Central memory CD8-positive, alpha-beta T cell (primary cell): ENCODE results near the gene KCTD12.

Experiments used
- ATAC-seq: fragments of 150-1000 bp; cut with Tn5 transposase; replicated peaks from 2 replicates; pipeline ENCODE4 v1.10.0; 2022; ENCODE audit warnings: mild to moderate bottlenecking, moderate FRiP score, moderate number of reproducible peaks; ENCODE audit not compliant: poor library complexity, severe bottlenecking; ENCODE audit errors: extremely low read depth
- DNase-seq, 2 donors: peaks; one replicate each; pipeline ENCODE4 v3.0.0; 2021; ENCODE audit warnings: low spot score in 2 of 2
- H3K27ac Mint-ChIP-seq: one replicate; pipeline ENCODE4 v1.8.0; 2022; ENCODE audit warnings: low read depth, mild to moderate bottlenecking, moderate library complexity, mixed read lengths
- H3K27me3 Mint-ChIP-seq: one replicate; pipeline ENCODE4 v1.8.0; 2022; ENCODE audit warnings: mixed read lengths
- H3K36me3 Mint-ChIP-seq: one replicate; pipeline ENCODE4 v1.8.0; 2022; ENCODE audit warnings: mild to moderate bottlenecking, moderate library complexity, mixed read lengths; ENCODE audit not compliant: insufficient read depth
- H3K4me1 Mint-ChIP-seq: one replicate; pipeline ENCODE4 v1.8.0; 2022; ENCODE audit warnings: mixed read lengths
- H3K4me3 Mint-ChIP-seq: one replicate; pipeline ENCODE4 v1.8.0; 2022; ENCODE audit warnings: mild to moderate bottlenecking, moderate library complexity, mixed read lengths
- H3K9me3 Mint-ChIP-seq: one replicate; pipeline ENCODE4 v1.8.0; 2022; ENCODE audit warnings: mixed read lengths

KCTD12 gene

GRCh38 chr13:76865109-76865508 is 21.1 kb downstream of the KCTD12 start:
- no peak for ATAC-seq

GRCh38 chr13:76864259-76864658 is 21.9 kb downstream of the KCTD12 start:
- H3K27ac Mint-ChIP-seq: no peak overlapping the region
- ATAC-seq (no peak), DNase-seq (no peak)
- H3K27me3 Mint-ChIP-seq: peaks cover 61% of the 10 kb centered on the region
- H3K9me3 Mint-ChIP-seq: no peaks in the 10 kb centered on the region
- H3K36me3 Mint-ChIP-seq: no peaks in the 10 kb centered on the region
- no peaks in the 10 kb centered on the region for H3K4me1 Mint-ChIP-seq
- H3K4me3 Mint-ChIP-seq: no peak overlapping the region

More at GRCh38 chr13:76865109-76865508, 21.1 kb downstream of the KCTD12 start:
- Mint-ChIP-seq H3K27me3 (peaks cover 65% of the 10 kb centered on the region), H3K9me3 (no peaks in the 10 kb centered on the region), H3K4me3 (no peak overlapping the region), H3K4me1 (no peaks in the 10 kb centered on the region), H3K36me3 (no peaks in the 10 kb centered on the region), H3K27ac (no peak overlapping the region)
- no peak for DNase-seq

GRCh38 chr13:76863022-76863421 is 23.2 kb downstream of the KCTD12 start:
- peaks cover 60% of the 10 kb centered on the region for H3K27me3 Mint-ChIP-seq
- no peaks in the 10 kb centered on the region for H3K4me1 Mint-ChIP-seq
- H3K4me3 Mint-ChIP-seq: no peak overlapping the region
- no peaks in the 10 kb centered on the region for H3K36me3 Mint-ChIP-seq
- ATAC-seq (no peak), DNase-seq (no peak)
- H3K27ac Mint-ChIP-seq: no peak overlapping the region
- no peaks in the 10 kb centered on the region for H3K9me3 Mint-ChIP-seq

GRCh38 chr13:76861859-76862258 is 24.3 kb downstream of the KCTD12 start:
- no peak for ATAC-seq
- H3K9me3 Mint-ChIP-seq: no peaks in the 10 kb centered on the region
- peaks cover 55% of the 10 kb centered on the region for H3K27me3 Mint-ChIP-seq
- H3K4me3 Mint-ChIP-seq: no peak overlapping the region
- no peaks in the 10 kb centered on the region for H3K36me3 Mint-ChIP-seq
- no peak overlapping the region for H3K27ac Mint-ChIP-seq
- DNase-seq: no peak
- H3K4me1 Mint-ChIP-seq: no peaks in the 10 kb centered on the region

- DNase-seq (no peak), ATAC-seq (no peak)
- H3K36me3 Mint-ChIP-seq: no peaks in the 10 kb centered on the region
- H3K4me3 Mint-ChIP-seq: no peak overlapping the region
- H3K4me1 Mint-ChIP-seq: peaks cover 5% of the 10 kb centered on the region
- no peak overlapping the region for H3K27ac Mint-ChIP-seq
- no peaks in the 10 kb centered on the region for H3K9me3 Mint-ChIP-seq
- peaks cover 44% of the 10 kb centered on the region for H3K27me3 Mint-ChIP-seq
Measured at GRCh38 chr13:76860706-76861105, 25.5 kb downstream of the KCTD12 start.

GRCh38 chr13:76854894-76855293 is 31.3 kb downstream of the KCTD12 start:
- no peak for ATAC-seq
- no peak for DNase-seq
- Mint-ChIP-seq H3K4me1 (peaks cover 5% of the 10 kb centered on the region), H3K9me3 (no peaks in the 10 kb centered on the region), H3K4me3 (no peak overlapping the region), H3K27ac (no peak overlapping the region), H3K27me3 (peaks cover 17% of the 10 kb centered on the region), H3K36me3 (no peaks in the 10 kb centered on the region)

GRCh38 chr13:76853921-76854608 is 32.1 kb downstream of the KCTD12 start:
- H3K27ac Mint-ChIP-seq: no peak overlapping the region
- DNase-seq: no peak
- no peaks in the 10 kb centered on the region for H3K9me3 Mint-ChIP-seq
- no peak overlapping the region for H3K4me3 Mint-ChIP-seq
- no peak for ATAC-seq
- H3K4me1 Mint-ChIP-seq: peaks cover 5% of the 10 kb centered on the region
- no peaks in the 10 kb centered on the region for H3K36me3 Mint-ChIP-seq
- H3K27me3 Mint-ChIP-seq: peaks cover 16% of the 10 kb centered on the region

- DNase-seq: no peak
- Mint-ChIP-seq H3K4me3 (no peak overlapping the region), H3K36me3 (no peaks in the 10 kb centered on the region), H3K27ac (no peak overlapping the region), H3K27me3 (peaks cover 16% of the 10 kb centered on the region), H3K4me1 (peaks cover 5% of the 10 kb centered on the region), H3K9me3 (no peaks in the 10 kb centered on the region)
- ATAC-seq: no peak
Measured at GRCh38 chr13:76853481-76853880, 32.7 kb downstream of the KCTD12 start.

GRCh38 chr13:76852986-76853385 is 33.2 kb downstream of the KCTD12 start:
- H3K4me1 Mint-ChIP-seq: peaks cover 5% of the 10 kb centered on the region
- H3K36me3 Mint-ChIP-seq: no peaks in the 10 kb centered on the region
- H3K9me3 Mint-ChIP-seq: no peaks in the 10 kb centered on the region
- no peak for DNase-seq
- no peak overlapping the region for H3K4me3 Mint-ChIP-seq
- ATAC-seq: no peak
- H3K27me3 Mint-ChIP-seq: peaks cover 12% of the 10 kb centered on the region
- H3K27ac Mint-ChIP-seq: no peak overlapping the region

- peaks cover 5% of the 10 kb centered on the region for H3K4me1 Mint-ChIP-seq
- H3K36me3 Mint-ChIP-seq: no peaks in the 10 kb centered on the region
- H3K9me3 Mint-ChIP-seq: no peaks in the 10 kb centered on the region
- DNase-seq (no peak), ATAC-seq (no peak)
- H3K27me3 Mint-ChIP-seq: peaks cover 6% of the 10 kb centered on the region
- H3K27ac Mint-ChIP-seq: no peak overlapping the region
- H3K4me3 Mint-ChIP-seq: no peak overlapping the region
Measured at GRCh38 chr13:76851961-76852360, 34.2 kb downstream of the KCTD12 start.

GRCh38 chr13:76849493-76849892 is 36.7 kb downstream of the KCTD12 start:
- Mint-ChIP-seq H3K4me1 (no peaks in the 10 kb centered on the region), H3K27me3 (peaks cover 6% of the 10 kb centered on the region), H3K27ac (no peak overlapping the region), H3K9me3 (no peaks in the 10 kb centered on the region), H3K36me3 (no peaks in the 10 kb centered on the region), H3K4me3 (no peak overlapping the region)
- no peak for ATAC-seq
- DNase-seq: no peak

- no peak for DNase-seq
- H3K4me3 Mint-ChIP-seq: no peak overlapping the region
Measured at GRCh38 chr13:76848596-76848995, 37.6 kb downstream of the KCTD12 start.

GRCh38 chr13:76846363-76846762 is 39.8 kb downstream of the KCTD12 start:
- ATAC-seq: no peak
- Mint-ChIP-seq H3K4me3 (no peak overlapping the region), H3K27ac (no peak overlapping the region), H3K27me3 (peaks cover 15% of the 10 kb centered on the region), H3K4me1 (no peaks in the 10 kb centered on the region), H3K9me3 (no peaks in the 10 kb centered on the region), H3K36me3 (no peaks in the 10 kb centered on the region)
- DNase-seq: no peak

More at GRCh38 chr13:76848596-76848995, 37.6 kb downstream of the KCTD12 start:
- Mint-ChIP-seq H3K27ac (no peak overlapping the region), H3K36me3 (no peaks in the 10 kb centered on the region), H3K27me3 (no peaks in the 10 kb centered on the region), H3K9me3 (no peaks in the 10 kb centered on the region), H3K4me1 (no peaks in the 10 kb centered on the region)
- no peak for ATAC-seq
